ENCODE results near the gene MCM5. TPM values are rescaled to one million over a fixed set of nuclear protein-coding genes. Genes with fewer than 3 reads are reported as not detected.
"Not testable (repeated sequence)": the region's sequence is repeated elsewhere in the genome, so short reads cannot be mapped to it uniquely, and the experiment has no call there.

The MCM5 gene
- total and polyA plus RNA-seq, 2 of the 13 experiments (the other 11 are each of a cell fraction or from before 2014, with no cell fraction given): 40.2 to 93.5 TPM

GRCh38 chr22:35458547-35459422 lies 58.8 kb downstream of the MCM5 start:
- no peak overlapping the region for H3K27ac ChIP-seq (ENCODE audit: extremely low read length, insufficient read depth, low read length)
- intact Hi-C loops (cut with micrococcal nuclease; ENCODE audit: unreplicated experiment): no loop called here
- no TSS peak for BruUV-seq (replicated peaks)
- H3K4me1 ChIP-seq (ENCODE audit: insufficient read depth, low read length): 0 out of 2 replicates have a peak, but pooled peaks cover 7% of the 10 kb centered on the region
- H3K79me2 ChIP-seq (ENCODE audit: insufficient read depth, low read length): no peaks in the 10 kb centered on the region
- DNase-seq (ENCODE audit: low spot score) (no peak), ATAC-seq (peak; percentile 45), FAIRE-seq (no peak)
- no peaks in the 10 kb centered on the region for H3K9me3 ChIP-seq (ENCODE audit: low read length)
- ChIA-PET POLR2A (no interaction called here), CTCF (ENCODE audit: low intra/inter-chr PET ratio, low total read pairs) (no interaction called here)
- 25% methylated on average over 10 of the region's 18 CpGs for WGBS (ENCODE audit: low lambda C conversion rate)
- in situ Hi-C loops (cut with HindIII; ENCODE audit: extremely low pct_ligation_motif_present, low pct_unique_long_range_greater_than_20kb): no loop called here
- TF ChIP-seq TEAD3 (CRISPR knock-in tag; optimal IDR thresholded peaks at IDR 0.05; ENCODE audit: borderline replicate concordance) (no peak), ZNF484 (CRISPR knock-in tag; IDR thresholded peaks at IDR 0.05; ENCODE audit: borderline replicate concordance, low read depth) (no peak), GTF3A (CRISPR knock-in tag; conservative IDR thresholded peaks at IDR 0.05) (no peak), ZSCAN9 (CRISPR knock-in tag; IDR thresholded peaks at IDR 0.05; ENCODE audit: borderline replicate concordance) (no peak)
- H3K4me3 ChIP-seq (replicated peaks in 1 of 3; ENCODE audit: insufficient read depth in 1 of 3, low read depth in 2 of 3, low read length in 3 of 3): no peak overlapping the region
- H3K27me3 ChIP-seq (ENCODE audit: control insufficient read depth in 1 of 2, insufficient read depth in 2 of 2, low read length in 2 of 2): peaks cover 0 to 11% of the 10 kb centered on the region in 2 experiments; a peak in 1 of 5 replicates
- H4K20me1 ChIP-seq (ENCODE audit: insufficient read depth, low read length): no peaks in the 10 kb centered on the region
- H3K4me2 ChIP-seq (ENCODE audit: low read depth, low read length): no peak overlapping the region
- H2AFZ ChIP-seq (ENCODE audit: low read length): no peak overlapping the region
- no peaks in the 10 kb centered on the region for H3K36me3 ChIP-seq (replicated peaks in 1 of 2; ENCODE audit: control insufficient read depth in 1 of 2, insufficient read depth in 2 of 2, low read length in 2 of 2)
- no peak overlapping the region for H3K9ac ChIP-seq (ENCODE audit: insufficient read depth, low read depth, low read length)

GRCh38 chr22:35459423-35459894 lies 59.5 kb downstream of the MCM5 start:
- no peak; the same call in 1 of the 3 replicates for ATAC-seq
- ChIA-PET POLR2A (no interaction called here), CTCF (ENCODE audit: low intra/inter-chr PET ratio, low total read pairs) (no interaction called here)
- in situ Hi-C loops (cut with HindIII; ENCODE audit: extremely low pct_ligation_motif_present, low pct_unique_long_range_greater_than_20kb): no loop called here
- H3K27me3 ChIP-seq (ENCODE audit: control insufficient read depth in 1 of 2, insufficient read depth in 2 of 2, low read length in 2 of 2): peaks cover 0 to 11% of the 10 kb centered on the region in 2 experiments; a peak in 1 of 5 replicates
- no peaks in the 10 kb centered on the region for H3K9me3 ChIP-seq (ENCODE audit: low read length)
- DNase-seq (ENCODE audit: low spot score): no peak
- 0 out of 2 replicates have a peak, but pooled peaks cover under 1% of the 10 kb centered on the region for H3K4me1 ChIP-seq (ENCODE audit: insufficient read depth, low read length)
- no peak overlapping the region for H3K27ac ChIP-seq (ENCODE audit: extremely low read length, insufficient read depth, low read length)
- H2AFZ ChIP-seq (ENCODE audit: low read length): no peak overlapping the region
- H3K79me2 ChIP-seq (ENCODE audit: insufficient read depth, low read length): no peaks in the 10 kb centered on the region
- H4K20me1 ChIP-seq (ENCODE audit: insufficient read depth, low read length): no peaks in the 10 kb centered on the region
- no peak overlapping the region for H3K4me3 ChIP-seq (replicated peaks in 1 of 3; ENCODE audit: insufficient read depth in 1 of 3, low read depth in 2 of 3, low read length in 3 of 3)
- 75% methylated on average over 14 of the region's 14 CpGs for WGBS (ENCODE audit: low lambda C conversion rate)
- BruUV-seq (replicated peaks): no TSS peak
- intact Hi-C loops (cut with micrococcal nuclease; ENCODE audit: unreplicated experiment): no loop called here
- TF ChIP-seq ZNF503 (CRISPR knock-in tag; IDR thresholded peaks at IDR 0.05) (no peak), NAIF1 (CRISPR knock-in tag; IDR thresholded peaks at IDR 0.05; ENCODE audit: borderline replicate concordance) (no peak)
- H3K9ac ChIP-seq (ENCODE audit: insufficient read depth, low read depth, low read length): no peak overlapping the region
- no peak overlapping the region for H3K4me2 ChIP-seq (ENCODE audit: low read depth, low read length)
- H3K36me3 ChIP-seq (replicated peaks in 1 of 2; ENCODE audit: control insufficient read depth in 1 of 2, insufficient read depth in 2 of 2, low read length in 2 of 2): no peaks in the 10 kb centered on the region
- no peak for FAIRE-seq

GRCh38 chr22:35459976-35460375 lies 60.0 kb downstream of the MCM5 start:
- H3K4me1 ChIP-seq (ENCODE audit: insufficient read depth, low read length); FAIRE-seq; H3K9me3 ChIP-seq (ENCODE audit: low read length); ATAC-seq; H3K79me2 ChIP-seq (ENCODE audit: insufficient read depth, low read length); intact Hi-C loops (cut with micrococcal nuclease; ENCODE audit: unreplicated experiment); in situ Hi-C loops (cut with HindIII; ENCODE audit: extremely low pct_ligation_motif_present, low pct_unique_long_range_greater_than_20kb); H3K27ac ChIP-seq (ENCODE audit: extremely low read length, insufficient read depth, low read length); BruUV-seq (replicated peaks); H3K4me2 ChIP-seq (ENCODE audit: low read depth, low read length); POLR2A ChIA-PET; DNase-seq (ENCODE audit: low spot score); H4K20me1 ChIP-seq (ENCODE audit: insufficient read depth, low read length); H3K4me3 ChIP-seq (replicated peaks in 1 of 3; ENCODE audit: insufficient read depth in 1 of 3, low read depth in 2 of 3, low read length in 3 of 3); H2AFZ ChIP-seq (ENCODE audit: low read length); H3K36me3 ChIP-seq (replicated peaks in 1 of 2; ENCODE audit: control insufficient read depth in 1 of 2, insufficient read depth in 2 of 2, low read length in 2 of 2); CTCF ChIA-PET (ENCODE audit: low intra/inter-chr PET ratio, low total read pairs); H3K9ac ChIP-seq (ENCODE audit: insufficient read depth, low read depth, low read length): not testable (repeated sequence)
- peaks cover 0 to 11% of the 10 kb centered on the region in 2 experiments; a peak in 1 of 5 replicates for H3K27me3 ChIP-seq (ENCODE audit: control insufficient read depth in 1 of 2, insufficient read depth in 2 of 2, low read length in 2 of 2)
- 68% methylated on average over 5 of the region's 10 CpGs for WGBS (ENCODE audit: low lambda C conversion rate)

Measured in HepG2 (cell line).